Measurements from ENCODE around the gene RYK. TPM values are rescaled to one million over a fixed set of nuclear protein-coding genes. Genes with fewer than 3 reads are reported as not detected.

Gene RYK
- total RNA-seq, 1 donor from 2014 or later, result 134 TPM

- Histone ChIP-seq H3K9me3 (ENCODE audit: low read depth) (no peaks in the 10 kb centered on the region), H3K9ac (no peak overlapping the region), H3K4me3 (no peak overlapping the region), H4K20me1 (ENCODE audit: low read depth) (peaks cover 61% of the 10 kb centered on the region), H3K27me3 (no peaks in the 10 kb centered on the region), H3K79me2 (ENCODE audit: low read depth) (peaks cover 83% of the 10 kb centered on the region), H3K36me3 (no peaks in the 10 kb centered on the region), H3K4me1 (peaks cover 7% of the 10 kb centered on the region), H3F3A (ENCODE audit: low read depth) (peaks cover 20% of the 10 kb centered on the region), H3K4me2 (no peak overlapping the region), H2AFZ (replicated peaks) (no peak overlapping the region), H3K27ac (no peak overlapping the region)
- DNase-seq (ENCODE audit: low spot score), result no peak
- Mint-ChIP-seq H3K4me3 (no peak overlapping the region), H3K4me1 (peaks cover 15% of the 10 kb centered on the region), H3K9me3 (peaks cover 4% of the 10 kb centered on the region), H3K36me3 (peaks cover 6% of the 10 kb centered on the region), H3K27me3 (ENCODE audit: insufficient read depth, low read depth) (peaks cover 2% of the 10 kb centered on the region), H3K27ac (no peak overlapping the region)
- TF ChIP-seq EZH2 (IDR thresholded peaks at IDR 0.05) (no peak), CTCF (IDR thresholded peaks at IDR 0.05) (no peak), EZH2phosphoT487 (IDR thresholded peaks at IDR 0.05) (no peak)
These were observed 27.8 kb downstream of the RYK start for GRCh38 chr3:134222835-134223234.

- no peaks in the 10 kb centered on the region for H3K9me3 Mint-ChIP-seq
- peaks cover 10% of the 10 kb centered on the region for H3K27me3 Mint-ChIP-seq (ENCODE audit: insufficient read depth, low read depth)
- no peaks in the 10 kb centered on the region for H3K36me3 ChIP-seq
- no peaks in the 10 kb centered on the region for H3K9me3 ChIP-seq (ENCODE audit: low read depth)
- H2AFZ ChIP-seq (replicated peaks), result no peak overlapping the region
- no peaks in the 10 kb centered on the region for H3K4me1 Mint-ChIP-seq
- no peak overlapping the region for H3K27ac Mint-ChIP-seq
- no peak overlapping the region for H3K9ac ChIP-seq
- H3K4me2 ChIP-seq, result no peak overlapping the region
- peaks cover 8% of the 10 kb centered on the region for H3F3A ChIP-seq (ENCODE audit: low read depth)
- peaks cover 11% of the 10 kb centered on the region for H3K36me3 Mint-ChIP-seq
- no peaks in the 10 kb centered on the region for H3K4me1 ChIP-seq
- DNase-seq (ENCODE audit: low spot score), result no peak
- H3K27ac ChIP-seq, result no peak overlapping the region
- no peak overlapping the region for H3K4me3 ChIP-seq
- peaks cover 35% of the 10 kb centered on the region for H4K20me1 ChIP-seq (ENCODE audit: low read depth)
- H3K4me3 Mint-ChIP-seq, result no peak overlapping the region
- no peaks in the 10 kb centered on the region for H3K27me3 ChIP-seq
- H3K79me2 ChIP-seq (ENCODE audit: low read depth), result peaks cover 30% of the 10 kb centered on the region
- TF ChIP-seq EZH2phosphoT487 (IDR thresholded peaks at IDR 0.05), result no peak
These were observed 33.8 kb downstream of the RYK start for GRCh38 chr3:134216851-134217250.

- H3K27ac ChIP-seq, result no peak overlapping the region
These were observed 34.4 kb downstream of the RYK start for GRCh38 chr3:134216191-134216764.

More at GRCh38 chr3:134216191-134216764, 34.4 kb downstream of the RYK start:
- H3K36me3 Mint-ChIP-seq, result peaks cover 9% of the 10 kb centered on the region
- no peak overlapping the region for H2AFZ ChIP-seq (replicated peaks)
- no peaks in the 10 kb centered on the region for H3K36me3 ChIP-seq
- no peaks in the 10 kb centered on the region for H3K4me1 ChIP-seq
- H3K9me3 Mint-ChIP-seq, result no peaks in the 10 kb centered on the region
- peaks cover 36% of the 10 kb centered on the region for H4K20me1 ChIP-seq (ENCODE audit: low read depth)
- H3K4me3 Mint-ChIP-seq, result no peak overlapping the region
- no peaks in the 10 kb centered on the region for H3K9me3 ChIP-seq (ENCODE audit: low read depth)
- no peaks in the 10 kb centered on the region for H3K4me1 Mint-ChIP-seq
- H3K27me3 Mint-ChIP-seq (ENCODE audit: insufficient read depth, low read depth), result peaks cover 9% of the 10 kb centered on the region
- TF ChIP-seq CTCF (IDR thresholded peaks at IDR 0.05) (no peak), EZH2phosphoT487 (IDR thresholded peaks at IDR 0.05) (no peak), EZH2 (IDR thresholded peaks at IDR 0.05) (no peak)
- no peak overlapping the region for H3K9ac ChIP-seq
- H3K4me2 ChIP-seq, result no peak overlapping the region
- H3K4me3 ChIP-seq, result no peak overlapping the region
- peaks cover 8% of the 10 kb centered on the region for H3F3A ChIP-seq (ENCODE audit: low read depth)
- H3K79me2 ChIP-seq (ENCODE audit: low read depth), result peaks cover 24% of the 10 kb centered on the region
- no peak overlapping the region for H3K27ac Mint-ChIP-seq
- no peaks in the 10 kb centered on the region for H3K27me3 ChIP-seq
- DNase-seq (ENCODE audit: low spot score), result no peak
